Stimulated activated CD4-positive, alpha-beta T cell treated with anti-CD3 and anti-CD28 coated beads, Interleukin-15, amount 100 ng/mL, for 1 hour (primary cell): ENCODE measurements around the gene SKAP2.

Experiments
- DNase-seq, 2 donors: peaks; one replicate each; pipeline ENCODE4 v3.0.0-alpha.2; 2020; ENCODE audit warnings: low read depth in 1 of 2, low spot score in 1 of 2

Gene SKAP2

GRCh38 chr7:26698194-26698593, 166.2 kb downstream of the SKAP2 start:
- DNase-seq: no peak

- no peak for DNase-seq
Measured at GRCh38 chr7:26696978-26697377, 167.4 kb downstream of the SKAP2 start.

GRCh38 chr7:26696161-26696560, 168.2 kb downstream of the SKAP2 start:
- no peak for DNase-seq

- DNase-seq: no peak
Measured at GRCh38 chr7:26694713-26695112, 169.7 kb downstream of the SKAP2 start.

- no peak for DNase-seq
Measured at GRCh38 chr7:26694141-26694540, 170.2 kb downstream of the SKAP2 start.

DNA sequence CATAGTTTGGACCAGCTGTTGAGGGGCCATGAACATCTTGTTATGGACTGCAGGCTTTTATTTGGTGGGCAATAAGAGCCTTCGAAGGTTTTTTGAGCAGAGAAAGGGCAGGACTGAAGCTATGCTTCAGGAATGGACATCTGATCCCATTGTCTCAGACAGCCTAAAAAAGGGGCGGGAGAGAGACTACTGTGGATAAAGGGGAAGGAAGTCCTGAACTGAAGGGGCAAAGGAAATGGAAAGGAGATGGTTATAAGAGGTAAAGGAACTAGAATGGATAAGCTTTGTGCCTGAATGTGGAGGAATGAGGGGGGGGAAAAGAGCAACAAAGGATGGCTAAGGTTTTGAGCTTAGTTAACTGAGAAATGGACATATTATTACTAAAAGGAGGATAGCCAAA, 172.5 kb downstream of the SKAP2 start:
- DNase-seq: no peak

DNA sequence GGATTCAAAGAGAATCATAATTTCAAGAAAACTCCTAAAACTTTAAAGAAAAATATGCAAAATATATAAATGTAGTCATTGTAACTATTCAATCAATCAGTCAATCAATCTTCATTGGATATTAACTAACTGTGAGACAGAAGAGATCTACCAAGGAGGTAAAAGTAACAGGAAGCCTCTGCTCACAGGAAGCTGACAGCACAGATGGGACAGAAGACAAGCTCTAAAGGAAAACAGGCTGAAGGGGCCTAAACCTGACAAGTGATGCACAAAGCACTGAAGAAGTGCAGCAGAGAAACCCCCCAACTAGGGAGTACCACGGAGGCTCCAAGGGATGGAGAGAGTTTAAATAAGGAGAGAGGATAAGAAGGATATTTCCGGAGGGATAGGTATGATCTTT, 173.0 kb downstream of the SKAP2 start:
- no peak for DNase-seq

- DNase-seq: no peak
Measured at GRCh38 chr7:26690135-26690805, 174.1 kb downstream of the SKAP2 start.

DNA sequence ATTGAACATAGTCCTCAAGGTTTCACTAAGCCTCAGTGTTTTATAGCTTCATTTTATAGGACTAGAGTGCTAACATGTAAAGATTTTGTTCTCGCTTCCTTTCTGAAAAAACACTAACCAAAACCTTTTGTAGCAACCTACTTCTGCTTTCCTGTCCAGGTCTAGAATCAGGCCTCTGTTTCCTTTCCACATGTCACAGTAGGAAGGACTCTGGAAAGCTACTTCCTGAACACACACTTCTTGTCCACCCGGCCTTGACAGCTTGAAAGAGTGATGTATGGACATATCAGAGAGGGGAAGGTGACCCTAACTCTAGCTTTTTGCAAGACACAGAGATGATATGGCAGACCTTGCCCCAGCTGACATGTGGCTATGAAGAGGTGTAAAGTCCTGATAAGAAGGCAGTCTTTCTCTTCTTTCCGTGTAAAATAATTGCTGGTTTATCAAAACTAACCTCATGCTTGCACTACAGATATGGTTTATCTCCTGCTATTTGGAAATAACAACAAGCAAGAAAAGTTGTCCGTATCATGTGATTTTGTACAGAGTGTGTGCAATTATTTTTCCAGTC, 175.4 kb downstream of the SKAP2 start:
- no peak for DNase-seq

DNA sequence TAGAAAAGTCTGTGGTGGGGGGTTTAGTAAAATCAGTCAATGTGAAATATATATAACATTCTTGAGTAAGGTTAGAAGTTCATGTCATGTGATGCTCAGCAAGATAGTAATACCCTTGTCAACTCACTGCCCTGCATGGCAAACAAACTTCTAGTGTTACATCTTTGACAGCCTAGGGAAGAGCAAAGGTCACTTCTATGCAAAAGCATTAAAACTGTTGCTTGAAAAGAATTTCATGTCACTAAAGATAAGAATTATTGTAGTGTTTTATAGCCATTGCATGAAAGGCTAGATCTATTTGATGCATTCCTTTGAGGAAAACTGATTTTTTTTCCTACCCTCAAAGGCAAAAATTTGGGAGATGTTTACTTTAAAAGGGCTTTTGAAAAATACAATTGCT, 176.0 kb downstream of the SKAP2 start:
- DNase-seq: no peak

DNA sequence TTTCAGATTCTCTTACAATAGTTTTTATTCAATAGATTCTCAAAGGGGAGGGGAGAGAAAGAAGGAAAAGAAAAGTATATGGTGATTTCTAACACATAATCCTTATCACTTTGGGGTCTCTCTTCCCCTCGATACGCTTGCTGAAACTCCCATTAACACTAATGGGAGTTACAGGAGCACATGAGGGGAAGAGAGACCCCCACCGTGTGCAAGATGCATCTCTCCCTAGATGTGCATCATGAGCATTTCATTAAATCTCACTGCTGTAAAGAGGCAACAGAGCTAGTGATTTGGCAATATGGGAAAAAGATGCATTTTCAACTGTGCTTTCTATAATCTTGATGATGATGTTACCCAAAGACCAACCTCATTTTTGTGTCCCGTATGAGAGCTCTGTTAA, 177.4 kb downstream of the SKAP2 start:
- DNase-seq: no peak

DNA sequence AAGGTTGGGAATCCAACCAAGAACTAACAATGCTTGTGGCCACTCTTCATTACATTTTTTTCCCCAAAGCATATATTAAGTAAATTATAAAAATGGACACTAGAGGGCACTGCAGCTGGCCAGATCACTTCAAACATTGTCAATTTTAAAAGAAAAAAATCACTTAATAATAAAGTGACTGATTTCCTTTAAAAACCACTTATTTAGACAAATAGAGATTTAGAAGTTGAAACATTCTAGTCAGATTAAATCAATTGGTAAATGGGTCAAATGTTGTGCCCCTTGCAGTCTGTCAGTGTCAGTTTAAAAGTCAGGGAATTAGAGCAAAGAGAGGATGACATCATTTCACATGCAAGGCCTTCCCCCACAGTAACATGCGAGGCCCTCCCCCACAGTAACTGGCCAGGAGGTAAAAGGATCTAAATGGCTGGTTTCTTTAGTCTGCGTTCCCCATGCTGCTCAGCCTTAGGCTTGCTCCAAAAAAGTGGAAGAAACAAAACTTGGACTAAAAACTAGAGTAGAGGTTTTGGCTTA, 177.9 kb downstream of the SKAP2 start:
- DNase-seq: no peak

- DNase-seq: no peak
Measured at GRCh38 chr7:26685606-26686005, 178.8 kb downstream of the SKAP2 start.

GRCh38 chr7:26684447-26684846, 179.9 kb downstream of the SKAP2 start:
- no peak for DNase-seq

DNA sequence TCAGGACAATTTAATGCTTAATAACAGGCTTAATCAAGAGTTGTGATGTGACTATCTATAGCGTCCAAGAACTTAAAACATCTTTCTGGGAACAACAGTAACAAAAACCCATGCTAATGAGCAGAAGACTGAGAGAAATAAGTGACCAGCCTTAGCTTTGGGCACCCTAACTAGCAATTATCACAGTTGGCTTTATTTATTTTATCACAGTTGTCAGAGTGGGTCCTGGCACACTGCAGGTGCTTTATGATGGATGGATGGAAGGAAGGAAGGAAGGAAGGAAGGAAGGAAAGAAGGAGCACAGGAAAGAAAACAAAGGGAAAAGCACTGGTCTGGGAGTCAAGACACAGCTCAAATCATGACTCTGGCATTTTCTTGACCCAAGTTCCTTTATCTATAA, 181.1 kb downstream of the SKAP2 start:
- no peak for DNase-seq

DNA sequence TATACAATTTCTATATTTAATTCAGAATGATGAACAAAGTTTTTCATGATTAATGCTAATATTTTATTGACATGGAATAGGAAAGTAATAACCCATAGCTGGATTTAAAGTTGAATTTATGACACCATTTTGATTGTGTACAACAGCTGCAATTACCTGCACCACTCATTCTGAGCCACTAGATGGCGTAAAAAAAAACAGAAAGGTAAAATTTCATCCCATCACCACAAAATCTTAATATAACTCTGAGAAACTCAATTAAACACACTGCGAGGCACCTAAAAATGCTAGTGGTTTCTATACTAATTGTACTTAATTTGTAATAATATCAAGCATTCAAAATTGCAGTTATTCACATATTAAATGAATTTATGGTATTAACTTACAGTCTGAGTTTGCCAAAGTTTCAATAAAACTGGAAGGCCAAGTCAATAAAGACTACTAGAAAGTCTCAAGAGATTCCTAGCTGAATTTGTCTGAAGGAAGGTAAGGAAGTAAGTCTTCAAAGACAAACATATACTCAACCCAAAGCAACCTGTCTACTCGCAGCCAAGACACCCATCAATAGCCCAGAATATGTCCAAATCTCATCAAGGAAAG, 182.5 kb downstream of the SKAP2 start:
- no peak for DNase-seq

GRCh38 chr7:26680587-26680986, 183.8 kb downstream of the SKAP2 start:
- DNase-seq: no peak

DNA sequence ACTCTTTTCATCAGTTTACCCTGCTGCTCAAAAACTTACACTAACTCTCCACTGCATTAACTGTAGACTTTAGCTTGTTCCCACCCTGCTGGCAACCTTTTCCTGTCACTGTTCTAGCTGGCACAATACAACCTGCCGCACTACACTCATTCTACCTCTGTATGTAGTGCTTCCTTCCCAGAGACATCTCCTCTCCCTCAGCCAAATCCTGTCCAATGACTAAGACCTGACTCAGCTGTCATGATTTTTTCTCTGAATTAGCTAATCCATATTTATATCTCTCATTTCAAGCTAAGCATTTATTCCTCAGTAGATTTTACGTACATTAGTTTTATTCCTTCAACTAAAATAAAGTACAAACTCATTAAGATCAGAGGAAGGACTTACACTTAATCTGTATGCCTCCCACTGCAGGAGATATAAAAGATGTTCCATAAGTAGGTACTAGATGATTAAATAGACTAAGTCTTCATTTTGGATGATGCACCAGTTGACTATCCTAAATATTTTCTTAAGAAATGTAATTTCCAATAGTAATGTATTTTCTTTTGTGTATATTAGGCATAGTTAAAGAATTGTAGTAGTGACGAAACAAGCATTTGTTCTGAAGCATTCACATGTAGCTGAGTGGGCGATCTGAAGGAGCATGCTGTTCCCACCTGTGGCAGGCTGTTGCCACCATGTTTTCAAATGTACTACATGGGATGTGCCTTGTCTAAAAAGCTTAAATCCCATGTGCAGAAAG, 189.1 kb downstream of the SKAP2 start:
- no peak for DNase-seq

GRCh38 chr7:26673858-26674257, 190.5 kb downstream of the SKAP2 start:
- DNase-seq: no peak

GRCh38 chr7:26673271-26673670, 191.1 kb downstream of the SKAP2 start:
- DNase-seq: no peak

- DNase-seq: no peak
Measured at GRCh38 chr7:26670841-26671240, 193.5 kb downstream of the SKAP2 start.

DNA sequence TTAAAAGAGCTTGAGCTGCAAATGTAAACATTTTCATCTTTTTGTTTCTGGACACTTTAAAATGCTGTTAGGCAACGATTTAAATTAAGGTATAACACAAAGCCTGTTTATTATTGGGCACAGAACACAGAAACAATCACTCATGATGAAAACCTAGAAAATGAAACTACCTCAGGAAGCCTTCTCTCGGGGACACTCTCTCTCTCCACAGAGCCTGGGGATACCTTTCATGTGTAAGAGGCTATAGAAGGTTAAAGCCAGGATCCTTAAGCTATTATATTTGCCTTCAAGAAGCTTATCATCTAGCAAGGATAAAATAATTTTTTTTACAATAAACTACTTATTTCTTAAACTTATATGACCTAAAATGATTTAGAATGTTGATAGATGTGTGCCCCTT, 194.1 kb downstream of the SKAP2 start:
- no peak for DNase-seq
